ENCODE data around the gene NOC2L.
"Not testable (repeated sequence)": the region's sequence is repeated elsewhere in the genome, so short reads cannot be mapped to it uniquely, and the experiment has no call there.

NOC2L gene

DNA sequence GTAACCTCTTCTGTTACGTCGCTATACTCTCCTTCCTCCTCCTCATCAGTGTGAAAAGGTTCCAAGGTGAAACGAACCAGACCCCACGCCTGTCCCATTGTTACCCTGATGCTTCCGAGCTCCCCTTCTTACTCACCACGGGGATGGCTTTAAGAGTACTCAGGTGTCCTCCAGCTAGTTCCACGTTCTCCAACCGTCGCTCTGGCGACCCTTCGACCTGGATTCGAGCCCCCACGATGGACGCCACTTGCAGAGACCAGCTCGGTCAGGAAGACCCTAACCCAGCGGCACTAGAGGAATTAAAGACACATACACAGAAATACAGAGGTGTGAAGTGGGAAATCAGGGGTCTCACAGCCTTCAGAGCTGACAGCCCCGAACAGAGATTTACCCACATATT is 61.1 kb downstream of the NOC2L start:
- not testable (repeated sequence) for FAIRE-seq

DNA sequence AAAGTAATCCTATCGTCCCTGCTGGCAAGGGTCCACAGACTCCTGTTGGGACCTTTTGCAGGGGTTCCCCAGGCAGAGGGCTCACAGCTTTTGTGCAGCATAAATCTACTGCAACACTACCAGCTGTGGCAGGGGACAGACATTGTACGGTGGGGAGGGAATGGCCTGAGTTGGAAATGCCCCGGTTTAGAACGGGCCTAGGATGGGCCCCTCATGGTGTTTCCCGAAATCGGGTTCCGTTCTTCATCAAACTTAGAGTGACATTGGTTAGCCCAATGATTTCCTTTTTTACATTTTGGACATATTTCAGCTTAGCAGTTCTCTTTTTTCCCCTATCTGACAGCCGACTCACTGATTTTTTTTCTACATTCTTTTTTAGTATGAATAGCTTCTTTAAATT is 61.8 kb downstream of the NOC2L start:
- FAIRE-seq, result no peak

Measured in A204.1 (cell line).